ENCODE data around the gene GFOD1. TPM values are rescaled to one million over a fixed set of nuclear protein-coding genes. Genes with fewer than 3 reads are reported as not detected.
A peak's percentile ranks its signal among the peaks of the same experiment; 100 is the strongest.

GFOD1 gene
- polyA plus RNA-seq, 1 donor from 2014 or later = 7.0 TPM

DNA sequence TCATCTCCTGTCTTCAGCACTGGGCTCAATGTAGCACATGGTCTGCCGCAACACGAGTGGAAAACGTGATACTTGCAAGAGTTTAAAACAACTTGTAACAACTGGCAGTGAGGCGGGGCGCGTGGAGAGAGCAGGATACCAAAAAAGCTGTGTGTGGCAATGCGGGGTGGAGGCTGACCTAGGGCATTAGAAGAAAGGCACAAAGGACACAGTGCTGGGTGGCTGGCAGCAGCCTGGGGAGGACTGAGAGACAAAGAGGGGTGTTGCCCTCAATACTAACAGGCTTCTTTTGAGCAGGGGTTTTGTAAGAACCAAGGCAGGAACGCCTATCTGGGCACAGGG is 1.5 kb upstream of the GFOD1 start:
- H3K4me3 ChIP-seq (ENCODE audit: low read length) = no peak overlapping the region
- H3K36me3 ChIP-seq (ENCODE audit: insufficient read depth, low read length) = no peaks in the 10 kb centered on the region
- H4K20me1 ChIP-seq (ENCODE audit: insufficient read depth) = no peaks in the 10 kb centered on the region
- H2AFZ ChIP-seq (ENCODE audit: low read depth, low read length) = no peak overlapping the region
- H3K27ac ChIP-seq (ENCODE audit: low read length) = no peak overlapping the region
- H3F3A ChIP-seq (ENCODE audit: insufficient read depth, low read length, poor library complexity, severe bottlenecking) = no peaks in the 10 kb centered on the region
- TF ChIP-seq EP300 (conservative IDR thresholded peaks at IDR 0.05; ENCODE audit: poor library complexity, severe bottlenecking) = no peak
- TF ChIP-seq, protein P1, sequence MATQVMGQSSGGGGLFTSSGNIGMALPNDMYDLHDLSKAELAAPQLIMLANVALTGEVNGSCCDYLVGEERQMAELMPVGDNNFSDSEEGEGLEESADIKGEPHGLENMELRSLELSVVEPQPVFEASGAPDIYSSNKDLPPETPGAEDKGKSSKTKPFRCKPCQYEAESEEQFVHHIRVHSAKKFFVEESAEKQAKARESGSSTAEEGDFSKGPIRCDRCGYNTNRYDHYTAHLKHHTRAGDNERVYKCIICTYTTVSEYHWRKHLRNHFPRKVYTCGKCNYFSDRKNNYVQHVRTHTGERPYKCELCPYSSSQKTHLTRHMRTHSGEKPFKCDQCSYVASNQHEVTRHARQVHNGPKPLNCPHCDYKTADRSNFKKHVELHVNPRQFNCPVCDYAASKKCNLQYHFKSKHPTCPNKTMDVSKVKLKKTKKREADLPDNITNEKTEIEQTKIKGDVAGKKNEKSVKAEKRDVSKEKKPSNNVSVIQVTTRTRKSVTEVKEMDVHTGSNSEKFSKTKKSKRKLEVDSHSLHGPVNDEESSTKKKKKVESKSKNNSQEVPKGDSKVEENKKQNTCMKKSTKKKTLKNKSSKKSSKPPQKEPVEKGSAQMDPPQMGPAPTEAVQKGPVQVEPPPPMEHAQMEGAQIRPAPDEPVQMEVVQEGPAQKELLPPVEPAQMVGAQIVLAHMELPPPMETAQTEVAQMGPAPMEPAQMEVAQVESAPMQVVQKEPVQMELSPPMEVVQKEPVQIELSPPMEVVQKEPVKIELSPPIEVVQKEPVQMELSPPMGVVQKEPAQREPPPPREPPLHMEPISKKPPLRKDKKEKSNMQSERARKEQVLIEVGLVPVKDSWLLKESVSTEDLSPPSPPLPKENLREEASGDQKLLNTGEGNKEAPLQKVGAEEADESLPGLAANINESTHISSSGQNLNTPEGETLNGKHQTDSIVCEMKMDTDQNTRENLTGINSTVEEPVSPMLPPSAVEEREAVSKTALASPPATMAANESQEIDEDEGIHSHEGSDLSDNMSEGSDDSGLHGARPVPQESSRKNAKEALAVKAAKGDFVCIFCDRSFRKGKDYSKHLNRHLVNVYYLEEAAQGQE (IDR thresholded peaks at IDR 0.05; ENCODE audit: borderline replicate concordance) = no peak
- no peak for TF ChIP-seq POLR2AphosphoS5 (IDR thresholded peaks at IDR 0.05)
- no peak for TF ChIP-seq EZH2 (IDR thresholded peaks at IDR 0.05; ENCODE audit: borderline replicate concordance, insufficient read depth, low read length, poor library complexity, severe bottlenecking)
- TF ChIP-seq, protein P2, sequence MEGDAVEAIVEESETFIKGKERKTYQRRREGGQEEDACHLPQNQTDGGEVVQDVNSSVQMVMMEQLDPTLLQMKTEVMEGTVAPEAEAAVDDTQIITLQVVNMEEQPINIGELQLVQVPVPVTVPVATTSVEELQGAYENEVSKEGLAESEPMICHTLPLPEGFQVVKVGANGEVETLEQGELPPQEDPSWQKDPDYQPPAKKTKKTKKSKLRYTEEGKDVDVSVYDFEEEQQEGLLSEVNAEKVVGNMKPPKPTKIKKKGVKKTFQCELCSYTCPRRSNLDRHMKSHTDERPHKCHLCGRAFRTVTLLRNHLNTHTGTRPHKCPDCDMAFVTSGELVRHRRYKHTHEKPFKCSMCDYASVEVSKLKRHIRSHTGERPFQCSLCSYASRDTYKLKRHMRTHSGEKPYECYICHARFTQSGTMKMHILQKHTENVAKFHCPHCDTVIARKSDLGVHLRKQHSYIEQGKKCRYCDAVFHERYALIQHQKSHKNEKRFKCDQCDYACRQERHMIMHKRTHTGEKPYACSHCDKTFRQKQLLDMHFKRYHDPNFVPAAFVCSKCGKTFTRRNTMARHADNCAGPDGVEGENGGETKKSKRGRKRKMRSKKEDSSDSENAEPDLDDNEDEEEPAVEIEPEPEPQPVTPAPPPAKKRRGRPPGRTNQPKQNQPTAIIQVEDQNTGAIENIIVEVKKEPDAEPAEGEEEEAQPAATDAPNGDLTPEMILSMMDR (IDR thresholded peaks at IDR 0.05; ENCODE audit: poor library complexity, severe bottlenecking) = no peak
- no peak for TF ChIP-seq MXI1 (conservative IDR thresholded peaks at IDR 0.05; ENCODE audit: poor library complexity, severe bottlenecking)
- TF ChIP-seq TAF1 (IDR thresholded peaks at IDR 0.05; ENCODE audit: low read depth) = no peak
- no peak for TF ChIP-seq RAD21 (conservative IDR thresholded peaks at IDR 0.05)
- no peak for TF ChIP-seq SMC3 (conservative IDR thresholded peaks at IDR 0.05; ENCODE audit: poor library complexity)
- no peaks in the 10 kb centered on the region for H3K27me3 ChIP-seq (ENCODE audit: insufficient read depth, low read depth, low read length)
- H3K4me2 ChIP-seq (ENCODE audit: low read length) = no peak overlapping the region
- H3K9ac ChIP-seq (ENCODE audit: low read length) = no peak overlapping the region
- no peaks in the 10 kb centered on the region for H3K9me2 ChIP-seq (ENCODE audit: insufficient read depth, low read length)
- H3K79me2 ChIP-seq (replicated peaks; ENCODE audit: insufficient read depth, low read length) = peaks cover 9% of the 10 kb centered on the region
- H3K9me3 ChIP-seq (ENCODE audit: low read length) = no peaks in the 10 kb centered on the region

DNA sequence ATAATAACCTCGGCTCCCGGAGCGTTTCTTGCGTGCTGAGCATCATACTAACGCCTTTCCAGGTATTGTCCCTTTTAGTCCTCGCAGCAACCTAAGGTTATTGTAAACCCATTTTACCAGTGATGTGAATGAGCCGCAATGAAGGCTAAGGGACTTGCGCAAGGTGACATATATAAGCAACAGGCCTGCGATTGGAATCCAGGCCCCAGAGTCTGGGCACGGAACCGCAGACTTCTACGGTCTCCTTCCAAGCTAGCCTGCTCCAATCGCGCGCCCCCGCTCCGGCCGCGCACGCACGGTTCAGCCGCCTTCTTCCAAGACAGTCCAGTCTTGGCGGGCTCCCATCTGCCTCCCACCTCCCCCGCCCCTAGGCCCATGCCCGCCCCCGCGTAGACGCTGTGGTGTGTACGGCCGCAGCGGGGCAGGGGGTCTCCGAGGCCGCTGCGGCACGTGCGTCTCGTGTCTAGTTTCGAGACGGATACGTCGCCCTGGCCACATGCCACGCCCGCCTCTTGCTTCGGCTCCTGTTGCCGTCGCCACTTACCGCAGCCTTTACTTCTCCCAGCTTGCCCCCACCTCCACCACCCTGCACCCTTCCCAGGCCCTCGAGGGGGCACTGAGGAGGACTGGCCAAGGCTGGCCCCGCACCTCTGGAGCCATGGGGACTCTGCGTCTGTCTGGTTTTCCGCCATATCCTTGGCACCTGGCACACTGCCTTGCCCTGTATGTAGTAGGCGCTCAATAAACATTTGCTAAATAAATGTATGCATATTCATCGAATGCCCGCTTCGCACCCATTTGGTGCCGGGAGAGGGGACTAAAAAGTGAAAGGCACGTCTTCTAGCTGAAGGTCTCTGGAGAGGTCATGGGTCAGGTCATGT is 855 bp upstream of the GFOD1 start:
- H3K27me3 ChIP-seq (ENCODE audit: insufficient read depth, low read depth, low read length) = no peaks in the 10 kb centered on the region
- no peaks in the 10 kb centered on the region for H4K20me1 ChIP-seq (ENCODE audit: insufficient read depth)
- H3K9ac ChIP-seq (ENCODE audit: low read length) = peak overlapping the region; percentile 61
- H2AFZ ChIP-seq (ENCODE audit: low read depth, low read length) = peak overlapping the region; percentile 51
- H3K79me2 ChIP-seq (replicated peaks; ENCODE audit: insufficient read depth, low read length) = peaks cover 14% of the 10 kb centered on the region
- H3K9me3 ChIP-seq (ENCODE audit: low read length) = no peaks in the 10 kb centered on the region
- no peaks in the 10 kb centered on the region for H3K9me2 ChIP-seq (ENCODE audit: insufficient read depth, low read length)
- H3K27ac ChIP-seq (ENCODE audit: low read length) = peak overlapping the region; percentile 68
- no peaks in the 10 kb centered on the region for H3K36me3 ChIP-seq (ENCODE audit: insufficient read depth, low read length)
- TF ChIP-seq TAF1 (IDR thresholded peaks at IDR 0.05; ENCODE audit: low read depth) = no peak
- no peak for TF ChIP-seq SMC3 (conservative IDR thresholded peaks at IDR 0.05; ENCODE audit: poor library complexity)
- TF ChIP-seq, protein P1 (IDR thresholded peaks at IDR 0.05; ENCODE audit: borderline replicate concordance) = no peak
- TF ChIP-seq RAD21 (conservative IDR thresholded peaks at IDR 0.05) = no peak
- TF ChIP-seq, protein P2 (IDR thresholded peaks at IDR 0.05; ENCODE audit: poor library complexity, severe bottlenecking) = no peak
- TF ChIP-seq MXI1 (conservative IDR thresholded peaks at IDR 0.05; ENCODE audit: poor library complexity, severe bottlenecking) = no peak
- TF ChIP-seq POLR2AphosphoS5 (IDR thresholded peaks at IDR 0.05) = no peak
- TF ChIP-seq EP300 (conservative IDR thresholded peaks at IDR 0.05; ENCODE audit: poor library complexity, severe bottlenecking) = no peak
- TF ChIP-seq EZH2 (IDR thresholded peaks at IDR 0.05; ENCODE audit: borderline replicate concordance, insufficient read depth, low read length, poor library complexity, severe bottlenecking) = no peak
- H3K4me3 ChIP-seq (ENCODE audit: low read length) = peak overlapping the region; percentile 93
- H3F3A ChIP-seq (ENCODE audit: insufficient read depth, low read length, poor library complexity, severe bottlenecking) = no peaks in the 10 kb centered on the region
- H3K4me2 ChIP-seq (ENCODE audit: low read length) = peak overlapping the region; percentile 68
